SW 1271 (cell line): Measurements from ENCODE around the gene KRTAP10-4.
"Not testable (repeated sequence)": the region's sequence is repeated elsewhere in the genome, so short reads cannot be mapped to it uniquely, and the experiment has no call there.

Source experiments
- DNase-seq, 2 experiments: peaks; one replicate each; lab custom pipeline; 2025; lab: John Stamatoyannopoulos, UW

Gene KRTAP10-4

DNA sequence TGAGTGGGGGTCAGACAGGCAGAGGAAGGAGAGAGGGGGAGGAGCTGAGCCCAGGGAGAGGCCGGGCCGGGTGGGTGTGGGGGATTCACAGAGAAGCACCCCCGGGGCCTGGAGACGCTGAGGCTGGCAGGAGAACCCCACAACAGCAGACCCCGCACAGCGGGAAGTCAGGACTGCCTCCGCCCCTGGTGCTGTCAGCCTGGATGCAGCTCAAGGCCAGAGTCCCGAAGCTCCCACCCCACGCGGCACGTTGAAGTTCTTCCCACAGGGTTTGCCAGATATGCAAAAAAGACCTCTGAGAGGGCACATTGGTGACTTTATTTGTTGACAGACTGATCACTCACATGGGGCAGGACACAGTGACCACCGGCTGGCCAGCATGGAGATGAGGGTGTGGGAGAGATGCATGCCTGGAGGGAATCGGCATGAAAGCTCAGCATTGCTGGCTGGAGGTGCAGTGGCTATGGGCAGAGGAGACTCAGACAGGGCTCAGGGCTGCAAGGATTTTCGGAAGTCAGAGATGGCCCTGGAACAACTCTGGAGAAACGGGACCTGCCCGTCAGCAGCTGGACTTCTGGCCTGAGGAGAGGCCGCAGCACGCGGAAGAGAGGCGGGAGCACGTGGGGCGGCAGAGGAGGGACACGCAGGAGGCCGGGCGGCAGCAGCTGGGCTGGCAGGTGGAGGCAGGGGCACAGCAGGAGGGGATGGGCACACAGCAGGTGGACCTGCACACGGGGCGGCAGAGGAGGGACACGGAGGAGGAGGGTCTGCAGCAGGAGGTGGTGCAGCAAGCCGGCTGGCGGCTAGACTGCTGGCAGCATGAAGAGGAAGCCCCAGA, 15.8 kb upstream of the KRTAP10-4 start:
- no peak for DNase-seq

DNA sequence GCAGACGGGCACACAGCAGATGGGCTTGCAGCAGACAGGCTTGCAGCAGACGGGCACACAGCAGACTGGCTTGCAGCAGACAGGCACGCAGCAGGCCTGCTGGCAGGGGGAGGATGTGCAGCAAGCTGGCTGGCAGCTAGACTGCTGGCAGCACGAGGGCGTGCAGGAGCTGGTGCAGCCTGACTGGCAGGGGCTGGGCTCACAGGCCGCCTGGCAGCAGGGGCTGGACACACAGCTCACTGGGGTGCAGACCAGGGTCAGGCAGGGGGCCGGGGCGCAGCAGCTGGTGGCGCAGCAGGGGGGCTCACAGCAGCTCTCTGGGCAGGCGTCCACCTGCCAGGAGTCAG, 15.2 kb upstream of the KRTAP10-4 start:
- not testable (repeated sequence) for DNase-seq

DNA sequence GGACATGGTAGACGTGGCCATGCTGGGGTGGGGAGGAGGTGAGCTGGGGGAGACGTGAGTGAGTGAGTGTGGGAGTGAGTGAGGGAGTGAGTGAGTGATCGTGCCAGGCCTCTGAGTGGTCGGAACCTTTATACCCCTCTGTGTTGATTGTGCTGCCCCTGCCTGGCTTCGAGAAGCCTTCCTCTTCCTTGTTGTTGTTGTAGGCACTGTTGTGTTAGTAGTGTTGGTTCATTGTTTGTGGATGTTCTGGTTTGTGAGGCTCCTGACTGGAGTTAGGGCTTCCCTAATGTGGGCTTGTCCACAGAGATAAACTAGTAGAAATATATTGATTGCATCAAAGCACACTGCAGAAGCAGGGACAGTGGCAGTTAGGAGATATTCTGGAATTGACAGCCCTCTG, 14.8 kb upstream of the KRTAP10-4 start, which contains the start of gene KRTAP10-3:
KRTAP10-3 (minus strand) TSS at position 101 of the 400 bp plus-strand sequence; CDS start at position 21, 80 bp downstream.
- DNase-seq = no peak

DNA sequence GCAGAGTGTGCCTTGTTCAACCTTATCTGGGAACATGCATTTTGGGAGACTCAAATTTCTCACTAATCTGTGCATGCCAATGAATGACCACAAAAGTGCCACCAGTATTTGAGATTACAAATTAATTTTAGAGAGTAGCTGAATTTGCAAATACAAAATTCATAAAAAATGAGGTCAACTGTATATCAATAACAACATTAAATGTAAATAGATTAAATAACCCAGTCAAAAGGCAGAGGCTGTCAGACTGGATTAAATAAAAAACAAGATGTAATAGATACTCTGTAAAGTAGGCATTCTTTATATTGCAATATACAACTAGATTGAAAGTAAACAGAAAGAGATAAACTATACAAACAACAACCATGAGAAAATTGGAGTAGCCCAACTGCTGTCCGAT, 9.4 kb upstream of the KRTAP10-4 start:
- no peak for DNase-seq

DNA sequence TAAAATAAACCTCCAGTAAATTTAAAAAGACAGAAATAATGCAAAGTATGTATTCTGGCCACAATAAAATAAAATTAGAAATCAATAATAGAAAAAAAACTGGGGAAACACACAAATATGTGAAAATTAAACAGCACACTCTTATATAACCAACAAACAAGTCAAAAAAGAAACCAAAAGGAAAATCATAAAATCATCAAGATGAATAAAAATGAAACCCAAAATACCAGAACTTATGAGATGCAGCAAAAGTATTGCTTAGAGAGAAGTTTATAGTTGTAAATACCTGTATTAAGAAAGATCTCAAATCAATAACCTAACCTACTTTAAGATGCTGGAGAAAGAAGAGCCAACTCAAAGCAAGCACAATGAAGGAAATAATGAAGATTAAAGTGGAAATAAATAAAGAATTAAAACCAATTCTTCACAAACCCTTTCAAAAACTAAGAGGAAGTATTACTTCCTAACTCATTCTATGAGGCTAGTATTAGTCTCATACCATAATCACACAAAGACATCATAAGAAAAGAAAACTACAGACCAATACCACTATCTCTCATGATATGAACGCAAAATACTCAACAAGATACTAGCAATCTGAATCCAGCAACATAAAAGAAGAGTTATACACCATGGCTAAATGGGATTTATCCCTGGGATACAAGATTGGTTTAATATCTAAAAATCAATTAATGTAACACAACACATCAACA, 8.5 kb upstream of the KRTAP10-4 start:
- DNase-seq = no peak

DNA sequence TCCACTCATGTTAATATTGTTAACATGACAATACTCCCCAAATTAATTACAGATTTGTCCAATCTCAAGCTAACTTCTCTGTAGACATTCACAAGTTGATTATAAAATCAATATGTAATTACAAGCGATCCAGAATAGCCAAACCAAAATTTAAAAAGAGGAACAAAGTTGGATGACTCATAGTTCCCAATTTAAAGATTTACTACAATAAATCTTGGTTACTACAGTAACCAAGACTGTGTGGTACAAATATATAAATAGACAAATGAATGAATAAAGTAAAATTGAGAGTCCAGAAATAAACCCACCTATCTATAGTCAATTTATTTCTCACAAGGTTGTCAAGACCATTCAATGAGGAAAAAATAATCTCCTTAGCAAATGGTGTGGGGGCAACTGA, 7.1 kb upstream of the KRTAP10-4 start:
- DNase-seq = no peak

DNA sequence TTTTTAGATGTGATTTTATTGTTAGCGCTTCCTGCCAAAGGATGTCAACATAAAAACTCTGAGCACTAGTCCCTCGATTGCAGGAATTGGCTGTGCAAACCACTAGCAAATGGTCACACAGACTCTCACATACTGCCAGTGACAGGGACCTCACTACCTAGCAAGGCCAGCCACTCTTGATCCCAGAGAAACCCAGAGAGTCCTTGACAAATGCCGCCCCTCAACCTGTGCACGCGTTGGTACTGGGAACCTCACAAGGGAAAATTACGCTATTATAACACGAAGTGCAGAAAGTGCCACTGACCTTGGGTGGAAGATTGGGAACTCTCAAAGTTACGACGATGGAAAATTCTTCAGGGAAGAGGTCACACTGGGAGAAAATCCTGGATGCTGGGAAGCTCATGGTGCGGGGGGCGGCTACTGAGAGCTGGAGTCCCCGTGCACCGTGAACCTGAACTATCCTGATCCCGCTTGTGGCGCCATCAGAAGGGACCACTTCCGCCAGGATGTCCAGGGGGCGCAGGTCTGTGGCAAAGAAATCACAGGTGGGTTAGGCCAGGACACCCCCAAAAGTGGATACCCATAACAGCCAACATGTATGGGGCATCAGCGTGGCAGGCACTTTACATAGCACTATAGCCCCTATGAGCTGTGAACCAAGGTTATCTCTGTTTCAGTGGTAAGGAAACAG, 5.9 kb upstream of the KRTAP10-4 start:
- DNase-seq = no peak

DNA sequence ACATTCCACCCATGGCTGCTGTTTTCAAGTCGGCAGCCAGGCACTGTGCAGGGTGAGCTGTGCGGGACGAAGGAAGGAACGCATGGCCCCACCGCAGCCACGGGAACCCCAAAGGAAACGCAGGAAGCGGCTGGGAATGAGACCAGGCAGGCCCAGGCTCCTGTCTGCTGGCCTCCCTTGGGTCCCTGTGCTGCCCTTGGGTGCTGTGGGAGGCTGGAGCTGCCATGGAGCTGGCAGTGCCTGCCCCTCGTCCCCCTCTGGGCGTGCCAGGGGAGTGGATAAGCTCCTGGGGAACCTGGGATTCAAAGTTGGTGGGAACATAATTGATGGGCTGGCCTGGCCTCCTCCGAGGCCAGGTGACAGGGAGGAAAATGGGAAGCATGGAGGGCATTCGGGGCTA, 5.3 kb upstream of the KRTAP10-4 start:
- DNase-seq = no peak

DNA sequence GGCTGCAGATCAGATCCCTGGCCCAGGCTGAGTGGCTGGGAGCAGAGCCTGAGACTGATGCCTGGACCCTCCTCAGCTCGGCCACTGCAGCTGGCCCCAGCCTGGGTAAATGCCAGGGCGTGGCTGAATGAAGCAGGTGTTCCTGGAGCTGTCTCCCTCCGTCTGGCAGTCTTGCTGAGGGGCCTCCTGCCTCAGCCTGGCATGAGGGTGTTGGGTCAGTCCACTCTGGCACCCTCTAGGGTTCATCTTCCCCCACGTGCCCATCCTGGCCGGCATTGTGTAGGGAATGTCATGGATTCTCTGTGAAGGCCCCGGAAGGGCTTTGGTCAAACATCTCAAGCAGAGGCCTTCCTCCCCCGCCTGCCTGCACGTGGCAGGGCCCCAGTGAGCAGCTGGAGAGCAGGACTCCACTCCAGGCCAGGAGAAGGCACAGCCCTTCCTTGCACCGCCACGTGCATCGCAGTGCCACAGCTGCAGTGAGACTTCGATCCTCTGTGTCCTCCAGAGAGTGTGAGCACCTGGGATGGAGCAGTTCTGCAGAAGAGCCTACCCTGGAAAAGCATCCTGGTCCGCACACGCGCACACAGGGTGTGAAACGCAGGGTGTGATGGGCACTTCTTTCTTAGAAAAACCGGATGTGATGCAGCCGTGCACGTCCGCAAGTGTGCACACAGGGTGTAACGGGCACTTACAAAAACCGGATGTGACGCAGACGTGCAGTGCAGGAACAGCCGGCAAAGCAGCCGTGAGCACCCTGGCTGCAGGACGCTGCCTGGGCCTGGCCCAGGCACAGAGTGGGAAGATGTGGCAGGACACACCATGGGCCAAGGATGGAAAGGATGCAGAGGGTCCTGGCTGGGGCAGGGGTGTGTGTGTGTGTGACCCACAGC, 4.6 kb upstream of the KRTAP10-4 start:
- no peak for DNase-seq

DNA sequence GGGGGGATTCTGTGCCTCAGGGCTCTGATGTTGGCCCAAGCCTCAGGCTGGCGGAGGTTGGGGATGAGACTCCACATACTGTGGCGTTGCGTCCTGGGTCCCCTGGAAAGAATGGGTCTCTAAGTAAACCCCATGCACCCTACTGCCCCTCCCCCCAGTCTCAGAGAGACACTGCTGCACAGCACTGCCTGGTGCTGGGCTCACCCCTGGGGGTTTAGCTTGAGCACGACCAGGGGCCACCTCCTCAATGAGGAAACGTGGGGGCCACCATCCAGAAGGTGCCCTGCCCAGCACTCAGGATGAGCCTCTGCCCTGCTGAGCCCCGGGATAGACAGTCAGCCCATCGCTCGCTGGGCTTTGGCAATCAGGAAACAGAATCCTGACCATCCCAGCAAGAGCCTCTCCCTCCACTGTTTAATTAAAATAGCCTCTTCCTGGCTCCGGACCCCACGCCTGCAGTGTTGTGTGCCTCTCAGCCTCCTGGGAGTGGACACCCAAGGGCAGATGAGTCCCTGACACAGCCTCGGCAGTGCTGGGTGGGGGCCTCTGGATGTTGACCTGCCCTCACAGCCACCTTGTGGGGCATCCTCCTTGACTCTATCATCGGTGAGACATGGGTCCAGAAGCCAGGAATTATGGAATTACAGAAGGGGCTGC, 3.5 kb upstream of the KRTAP10-4 start:
- no peak for DNase-seq

DNA sequence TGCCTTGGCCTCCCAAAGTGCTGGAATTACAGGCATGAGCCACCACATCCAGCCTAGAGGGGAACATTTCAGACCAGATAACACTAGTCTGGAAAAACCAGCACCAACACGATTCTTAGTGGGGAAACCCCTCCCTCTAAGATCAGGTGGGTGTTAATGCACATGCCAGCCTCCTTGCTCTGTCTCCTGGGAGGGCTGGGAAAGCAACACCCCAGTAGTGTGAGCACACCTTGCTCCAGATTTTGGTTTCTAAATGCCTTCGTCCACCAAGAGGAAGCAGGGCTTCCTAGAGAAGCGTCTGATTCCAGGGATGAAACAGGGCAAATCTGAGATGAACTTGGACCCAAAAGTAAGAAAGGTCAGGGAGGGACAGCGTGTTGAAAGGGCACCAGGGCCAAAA, 2.2 kb upstream of the KRTAP10-4 start:
- DNase-seq = no peak

DNA sequence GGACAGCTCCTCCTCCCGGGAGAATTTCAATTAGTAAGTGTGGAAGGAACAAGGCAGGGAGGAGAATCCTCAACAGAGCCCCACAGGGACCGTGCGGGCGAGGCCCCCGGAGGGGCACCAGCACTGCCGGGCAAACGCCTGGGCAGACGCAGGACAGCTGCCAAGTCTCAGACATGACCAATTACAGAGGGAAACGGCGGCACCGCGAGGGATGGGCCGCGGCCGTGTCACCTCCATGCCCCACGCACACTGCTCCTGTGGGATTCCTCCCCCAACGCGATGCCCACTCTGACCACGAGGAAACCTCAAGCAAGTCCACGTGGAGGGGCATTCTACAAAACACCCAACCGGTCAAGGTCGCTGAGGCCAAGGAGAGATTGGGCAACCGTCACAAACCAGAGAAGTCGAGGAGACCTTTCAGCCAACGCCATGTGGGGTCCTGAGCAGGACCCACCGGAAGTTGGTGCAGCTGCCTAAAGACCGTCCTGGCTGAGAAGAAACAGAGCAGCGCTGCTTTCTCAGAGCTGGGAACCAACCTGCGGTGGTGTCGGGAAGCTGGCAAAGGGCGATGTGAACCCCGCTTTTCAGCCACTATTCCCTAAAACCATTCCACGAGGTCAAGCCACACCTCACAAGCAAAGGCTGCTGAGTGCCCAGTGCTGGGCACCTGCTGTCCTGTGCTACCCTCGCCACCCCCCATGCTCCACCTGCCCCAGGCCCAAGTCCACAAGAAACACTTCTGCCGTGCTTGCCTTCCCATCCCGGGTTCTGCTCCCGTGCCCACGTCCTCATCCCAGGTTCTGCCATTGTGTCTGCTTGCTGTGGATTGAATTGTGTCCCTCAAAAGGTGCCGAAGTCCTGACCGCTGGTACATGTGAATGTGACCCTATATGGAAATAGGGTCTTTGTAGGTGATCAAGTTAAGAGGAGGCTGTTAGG, 1.4 kb upstream of the KRTAP10-4 start:
- DNase-seq = no peak

DNA sequence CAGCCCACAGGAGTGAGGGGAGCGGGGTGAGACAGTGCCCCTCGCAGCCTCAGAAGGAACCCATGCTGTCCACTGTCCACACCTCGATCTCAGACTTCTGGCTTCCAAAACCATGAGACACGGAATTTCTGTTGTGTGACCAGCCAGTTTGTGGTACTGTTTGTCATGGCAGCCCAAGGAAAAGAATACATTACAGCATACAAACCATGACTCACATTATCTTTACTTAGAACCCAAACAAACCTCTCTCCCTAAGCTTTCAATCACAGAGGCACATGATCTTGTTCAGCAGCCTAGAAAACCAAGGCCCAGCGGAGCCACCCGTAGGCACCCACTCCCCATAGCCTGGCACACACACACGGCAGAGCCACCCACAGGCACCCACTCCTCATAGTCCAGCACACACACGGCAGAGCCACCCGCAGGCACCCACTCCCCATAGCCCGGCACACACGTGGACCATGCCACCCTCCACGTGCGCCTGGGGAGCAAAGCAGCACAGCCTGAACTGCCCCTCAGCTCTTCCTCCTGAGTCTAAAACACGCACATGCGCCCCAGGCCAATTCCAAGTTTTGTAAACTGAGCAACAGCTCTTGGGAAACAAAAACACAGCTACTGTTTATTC, 458 bp upstream of the KRTAP10-4 start:
- no peak for DNase-seq

DNA sequence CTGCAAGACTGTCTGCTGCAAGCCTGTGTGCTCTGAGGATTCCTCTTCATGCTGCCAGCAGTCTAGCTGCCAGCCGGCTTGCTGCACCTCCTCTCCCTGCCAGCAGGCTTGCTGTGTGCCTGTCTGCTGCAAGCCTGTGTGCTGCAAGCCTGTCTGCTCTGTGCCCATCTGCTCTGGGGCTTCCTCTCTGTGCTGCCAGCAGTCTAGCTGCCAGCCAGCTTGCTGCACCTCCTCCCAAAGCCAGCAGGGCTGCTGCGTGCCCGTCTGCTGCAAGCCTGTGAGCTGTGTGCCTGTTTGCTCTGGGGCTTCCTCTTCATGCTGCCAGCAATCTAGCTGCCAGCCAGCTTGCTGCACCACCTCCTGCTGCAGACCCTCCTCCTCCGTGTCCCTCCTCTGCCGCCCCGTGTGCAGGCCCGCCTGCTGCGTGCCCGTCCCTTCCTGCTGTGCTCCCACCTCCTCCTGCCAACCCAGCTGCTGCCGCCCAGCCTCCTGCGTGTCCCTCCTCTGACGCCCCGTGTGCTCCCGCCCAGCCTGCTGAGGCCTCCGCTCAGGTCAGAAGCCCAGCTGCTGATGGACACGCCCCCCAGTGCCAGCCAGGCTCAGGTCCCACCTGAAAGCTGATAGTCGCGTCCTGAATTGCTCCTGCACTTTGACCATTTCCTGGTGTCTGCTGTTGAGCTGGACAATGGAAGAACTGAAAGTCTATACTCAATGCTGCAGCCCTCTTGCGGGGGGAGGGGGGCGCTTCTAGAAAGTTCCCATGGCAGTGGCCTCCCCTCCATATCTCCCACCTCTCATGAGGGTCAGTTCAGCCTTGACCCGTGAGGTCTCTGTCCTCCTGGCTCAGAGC, 1.2 kb downstream of the KRTAP10-4 start:
- DNase-seq = no peak

DNA sequence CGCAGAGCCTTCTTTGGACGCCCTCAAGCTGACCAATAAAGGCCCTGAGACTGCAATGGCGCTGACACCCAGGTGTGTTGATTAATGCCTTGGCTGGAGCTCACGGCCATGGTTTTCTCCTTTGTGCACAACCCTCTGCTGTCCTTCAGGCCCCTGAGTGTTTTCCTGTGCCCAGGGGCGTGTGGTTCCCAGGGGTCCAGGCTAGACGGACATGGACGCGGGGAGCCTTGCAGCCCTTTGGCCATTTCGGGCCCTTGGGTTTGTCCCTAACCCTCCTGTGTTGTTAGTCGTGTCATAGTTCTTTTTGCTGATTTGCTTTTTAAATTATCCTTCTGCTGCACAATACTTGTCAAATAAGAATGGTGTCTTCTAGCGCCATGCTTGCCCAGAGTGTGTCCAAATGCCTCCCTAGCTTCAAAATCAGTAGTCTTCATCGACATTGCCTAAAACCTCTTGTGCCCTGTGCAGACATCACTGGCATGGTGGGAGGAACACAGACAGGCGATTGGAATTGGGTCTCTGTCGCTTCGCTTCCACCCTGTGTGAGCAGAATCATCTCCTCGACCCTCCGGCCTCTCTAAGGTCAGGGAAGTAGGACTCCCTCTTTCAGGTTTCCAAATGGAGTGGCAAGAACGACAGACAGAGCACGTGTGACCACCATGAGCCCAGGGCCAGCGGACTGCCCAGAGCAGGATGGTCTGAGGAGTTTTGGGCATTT, 1.9 kb downstream of the KRTAP10-4 start:
- DNase-seq = no peak

DNA sequence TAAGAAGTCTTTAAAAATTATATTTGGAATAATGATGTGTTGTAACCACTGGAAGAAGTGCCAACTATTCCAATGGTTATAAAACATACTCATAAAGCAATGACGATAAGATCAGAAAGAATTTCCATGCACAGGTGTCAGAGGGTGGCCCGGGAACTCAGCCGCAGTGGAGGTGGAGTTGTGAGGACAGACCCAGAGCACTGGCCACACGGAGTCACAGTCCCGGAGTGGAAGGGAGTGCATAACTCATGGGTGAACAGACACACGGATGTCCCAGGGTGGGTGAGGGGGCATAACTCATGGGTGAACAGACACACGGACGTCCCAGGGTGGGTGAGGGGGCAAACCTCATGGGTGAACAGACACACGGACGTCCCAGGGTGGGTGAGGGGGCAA, 2.5 kb downstream of the KRTAP10-4 start:
- no peak for DNase-seq

DNA sequence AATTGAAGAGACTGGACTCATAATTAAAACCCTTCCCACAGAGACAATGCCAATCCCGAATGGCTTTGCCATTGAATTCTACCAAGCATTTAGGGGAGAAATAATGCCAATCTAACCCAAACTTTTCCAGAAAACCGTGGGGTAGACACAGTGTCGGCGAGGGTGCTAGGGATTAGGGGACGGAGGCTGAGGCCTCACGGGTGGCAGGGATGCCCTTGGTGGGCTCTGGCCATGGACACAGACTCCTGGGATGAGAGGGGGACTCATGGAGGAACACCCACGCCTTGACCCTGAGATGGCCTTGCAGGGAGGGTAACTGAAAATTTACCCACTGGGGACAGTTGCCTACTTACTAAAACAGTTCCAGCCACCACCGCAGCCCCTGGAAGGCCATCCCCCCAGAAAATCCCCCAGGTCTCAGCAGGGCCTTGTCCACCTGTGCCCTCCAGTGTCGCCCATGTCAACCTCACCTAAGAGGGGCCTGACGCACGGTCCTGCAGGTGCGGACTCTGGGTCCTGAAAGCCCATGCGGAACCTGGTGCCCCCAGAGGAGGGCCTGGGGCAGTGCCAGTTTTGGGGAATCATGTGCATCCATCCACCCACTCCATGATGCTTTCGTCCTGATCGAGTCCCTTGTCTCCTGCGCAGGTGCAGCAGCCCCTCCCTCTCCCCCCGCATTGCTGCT, 5.0 kb downstream of the KRTAP10-4 start:
- no peak for DNase-seq
